ENCODE data around the gene GPR137B. TPM values are rescaled to one million over a fixed set of nuclear protein-coding genes. Genes with fewer than 3 reads are reported as not detected.

The GPR137B gene
- total and polyA plus RNA-seq, 8 donors: 2.9 to 64.8 (median 12.5) TPM

DNA sequence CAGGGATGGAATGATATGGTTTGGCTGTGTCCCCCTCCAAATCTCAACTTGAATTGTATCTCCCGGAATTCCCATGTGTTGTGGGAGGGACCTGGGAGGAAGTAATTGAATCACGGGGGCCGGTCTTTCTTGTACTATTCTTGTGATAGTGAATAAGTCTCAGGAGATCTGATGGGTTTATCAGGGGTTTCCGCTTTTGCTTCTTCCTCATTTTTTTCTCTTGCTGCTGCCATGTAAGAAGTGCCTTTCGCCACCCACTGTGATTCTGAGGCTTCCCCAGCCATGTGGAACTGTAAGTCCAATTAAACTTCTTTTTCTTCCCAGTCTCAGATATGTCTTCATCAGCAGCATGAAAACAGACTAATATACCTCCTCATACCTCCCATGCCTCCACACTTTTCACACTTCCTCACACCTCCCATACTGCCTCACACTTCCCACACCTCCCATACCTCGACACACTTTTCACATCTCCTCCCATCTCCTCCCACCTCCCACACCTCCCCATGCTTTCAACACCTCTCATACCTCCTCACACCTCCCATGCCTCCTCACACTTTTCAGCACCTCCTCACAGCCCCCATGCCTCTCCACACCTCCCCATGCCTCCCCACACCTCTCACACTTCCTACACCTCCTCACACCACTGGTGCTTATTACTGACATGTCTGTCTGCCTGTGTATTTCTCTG lies 21.3 kb downstream of the GPR137B start:
- no peak for DNase-seq
- H3K36me3 ChIP-seq: peaks cover 0 to under 1% (median 0%) of the 10 kb centered on the region in 4 donors

DNA sequence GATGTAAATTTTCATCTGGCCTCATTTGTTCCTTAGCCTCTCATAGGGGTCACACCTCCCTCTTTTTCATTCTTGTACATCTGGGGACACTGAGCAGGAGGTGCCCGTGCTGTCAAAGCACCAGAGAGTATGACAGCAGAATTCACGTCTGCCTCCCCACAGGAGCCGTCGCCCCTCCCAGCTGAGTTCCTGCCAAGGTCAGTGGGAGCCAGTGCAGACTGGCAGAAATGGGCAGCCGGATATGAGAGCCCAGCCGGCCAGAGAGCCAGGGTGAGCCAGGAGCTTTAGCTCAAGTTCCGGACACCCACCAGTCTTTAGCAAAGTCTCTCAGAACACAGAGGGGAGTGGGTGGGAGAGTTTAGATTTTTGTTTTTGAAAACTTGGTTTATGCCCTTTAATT lies 21.9 kb downstream of the GPR137B start:
- 30 to 64% (median 50%) methylated on average over 7 of the region's 7 CpGs for WGBS, 5 donors
- intact Hi-C loops (cut with DNase I; ENCODE audit: low total_unique reads): no loop called here
- TF ChIP-seq POLR2A (IDR thresholded peaks at IDR 0.05) (no peak), POLR2AphosphoS5 (IDR thresholded peaks at IDR 0.05) (no peak), EP300 (IDR thresholded peaks at IDR 0.05) (no peak), CTCF (IDR thresholded peaks at IDR 0.05) (no peak)
- H3K4me1 ChIP-seq: peaks cover 4 to 32% (median 8%) of the 10 kb centered on the region in 4 donors
- H3K27me3 ChIP-seq: no peaks in the 10 kb centered on the region
- H3K27ac ChIP-seq: peak overlapping the region in 1 of 5 donors; percentile 71
- H3K4me3 ChIP-seq: no peak overlapping the region
- peak in 1 of 2 donors; percentile 40 for DNase-seq
- peaks cover 0 to 22% (median 11%) of the 10 kb centered on the region in 4 donors for H3K9me3 ChIP-seq
- peaks cover 0 to 6% (median 0%) of the 10 kb centered on the region in 4 donors for H3K36me3 ChIP-seq

More for the DNA sequence above, 21.3 kb downstream of the GPR137B start:
- TF ChIP-seq POLR2AphosphoS5 (IDR thresholded peaks at IDR 0.05) (no peak), CTCF (IDR thresholded peaks at IDR 0.05) (no peak), EP300 (IDR thresholded peaks at IDR 0.05) (no peak), POLR2A (IDR thresholded peaks at IDR 0.05) (no peak)
- Histone ChIP-seq H3K27me3 (no peaks in the 10 kb centered on the region), H3K27ac (peak overlapping the region; percentile 29 to 72 (median 65)), H3K9me3 (peaks cover 0 to 22% (median 11%) of the 10 kb centered on the region in 4 donors), H3K4me1 (peaks cover 4 to 25% (median 8%) of the 10 kb centered on the region in 4 donors), H3K4me3 (peak overlapping the region in 3 of 4 donors; percentile 7 to 10 (median 8))
- intact Hi-C loops (cut with DNase I; ENCODE audit: low total_unique reads): no loop called here
- 45 to 60% (median 59%) methylated on average over 6 of the region's 6 CpGs for WGBS, 5 donors

DNA sequence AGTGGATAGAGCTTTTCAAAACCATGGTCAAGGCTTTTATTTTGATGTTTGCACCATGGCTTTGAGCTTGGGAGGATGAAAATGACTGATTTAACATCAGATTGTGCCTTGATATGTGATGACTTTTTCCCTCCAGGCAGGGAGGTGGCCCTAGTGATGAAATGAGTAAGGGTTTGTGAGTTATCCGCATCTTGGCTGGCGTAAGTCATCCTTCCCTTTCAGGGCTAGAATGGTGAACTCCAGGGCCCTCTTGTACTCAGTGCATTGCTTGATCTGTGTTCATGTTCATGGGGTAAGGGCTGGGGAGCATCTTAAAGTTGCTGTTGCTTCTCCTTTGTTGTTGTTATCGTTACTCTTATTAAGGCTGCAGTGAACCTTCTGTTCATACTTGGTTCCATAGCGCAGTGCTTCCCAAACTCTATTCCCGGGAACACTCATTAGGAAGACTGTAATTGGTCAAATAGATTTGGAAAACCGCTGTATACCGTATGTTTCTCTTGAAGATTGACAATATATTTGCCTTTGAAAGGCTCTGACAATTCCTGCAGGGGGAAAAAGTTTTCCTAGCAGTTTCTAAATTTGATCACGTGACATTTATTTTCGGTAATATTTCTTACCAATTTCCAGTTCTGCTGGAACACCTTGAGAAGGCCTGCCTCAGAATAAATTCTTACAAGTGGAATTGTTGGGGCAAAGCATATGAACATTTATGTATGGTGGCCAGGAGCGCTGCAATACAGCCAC lies 23.1 kb downstream of the GPR137B start:
- Histone ChIP-seq H3K9me3 (peaks cover 0 to 22% (median 11%) of the 10 kb centered on the region in 4 donors), H3K4me1 (peaks cover 4 to 32% (median 8%) of the 10 kb centered on the region in 4 donors), H3K4me3 (no peak overlapping the region), H3K27me3 (no peaks in the 10 kb centered on the region), H3K36me3 (peaks cover 0 to 6% (median 0%) of the 10 kb centered on the region in 4 donors), H3K27ac (no peak overlapping the region)
- 91 to 99% (median 98%) methylated on average over 10 of the region's 10 CpGs for WGBS, 5 donors
- intact Hi-C loops (cut with DNase I; ENCODE audit: low total_unique reads): no loop called here
- TF ChIP-seq CTCF (IDR thresholded peaks at IDR 0.05): no peak
- DNase-seq: no peak

GRCh38 chr1:236166041-236166440 lies 23.7 kb downstream of the GPR137B start:
- H3K9me3 ChIP-seq: peaks cover 0 to 20% (median 11%) of the 10 kb centered on the region in 4 donors
- DNase-seq: no peak
- no peak overlapping the region for H3K27ac ChIP-seq
- H3K36me3 ChIP-seq: peaks cover 0 to 6% (median 0%) of the 10 kb centered on the region in 4 donors
- H3K4me1 ChIP-seq: peaks cover 4 to 32% (median 8%) of the 10 kb centered on the region in 4 donors
- no peak overlapping the region for H3K4me3 ChIP-seq
- TF ChIP-seq POLR2AphosphoS5 (IDR thresholded peaks at IDR 0.05) (no peak), CTCF (IDR thresholded peaks at IDR 0.05) (no peak), POLR2A (IDR thresholded peaks at IDR 0.05) (no peak), EP300 (IDR thresholded peaks at IDR 0.05) (no peak)
- H3K27me3 ChIP-seq: no peaks in the 10 kb centered on the region
- WGBS, 5 donors: 87 to 96% (median 93%) methylated on average over 6 of the region's 6 CpGs
- intact Hi-C loops (cut with DNase I; ENCODE audit: low total_unique reads): no loop called here
